MM.1S (cell line): ENCODE results near the gene EIF2D.
A peak's percentile ranks its signal among the peaks of the same experiment; 100 is the strongest.

Experiments
- DNase-seq: peaks from one replicate; pipeline ENCODE4 v3.0.0-alpha.2; 2015
- H2AFZ ChIP-seq: fragments of 300-600 bp; sonication (generic); 2 replicates; pipeline ENCODE4 v1.6.0; 2016; ENCODE audit warnings: antibody characterized with exemption, low read length
- H3F3A ChIP-seq: fragments of 300-600 bp; sonication (generic); 2 replicates; pipeline ENCODE4 v1.6.1; 2016; ENCODE audit warnings: mild to moderate bottlenecking, antibody characterized with exemption, low read length, moderate library complexity, mixed read lengths; ENCODE audit not compliant: insufficient read depth
- H3K27ac ChIP-seq: fragments of 300-600 bp; sonication (generic); 2 replicates; pipeline ENCODE4 v1.5.1; 2016; ENCODE audit warnings: mild to moderate bottlenecking, low read length
- H3K27me3 ChIP-seq: fragments of 300-600 bp; sonication (generic); replicated peaks from 2 replicates; pipeline ENCODE4 v1.6.0; 2016; ENCODE audit warnings: low read length; ENCODE audit not compliant: insufficient read depth
- H3K36me3 ChIP-seq: fragments of 300-600 bp; sonication (generic); replicated peaks from 2 replicates; pipeline ENCODE4 v1.6.1; 2016; ENCODE audit warnings: mild to moderate bottlenecking, low read length, mixed read lengths; ENCODE audit not compliant: insufficient read depth
- H3K4me1 ChIP-seq: fragments of 300-600 bp; sonication (generic); 2 replicates; pipeline ENCODE4 v1.6.1; 2016; ENCODE audit warnings: low read length, mixed read lengths
- H3K4me2 ChIP-seq: fragments of 300-600 bp; sonication (generic); 2 replicates; pipeline ENCODE4 v1.6.0; 2016; ENCODE audit warnings: low read depth, low read length
- H3K4me3 ChIP-seq: fragments of 300-600 bp; sonication (generic); 2 replicates; pipeline ENCODE4 v1.5.1; 2016; ENCODE audit warnings: low read length, mixed read lengths
- H3K79me2 ChIP-seq: fragments of 300-600 bp; sonication (generic); 2 replicates; pipeline ENCODE4 v1.6.1; 2016; ENCODE audit warnings: mixed run types, low read length, mixed read lengths
- H3K9ac ChIP-seq: fragments of 300-600 bp; sonication (generic); 2 replicates; pipeline ENCODE4 v1.6.1; 2016; ENCODE audit warnings: low read length, mixed read lengths
- H3K9me2 ChIP-seq: fragments of 300-600 bp; sonication (generic); replicated peaks from 2 replicates; pipeline ENCODE4 v1.6.1; 2016; ENCODE audit warnings: mild to moderate bottlenecking, low read length, mixed read lengths; ENCODE audit not compliant: insufficient read depth
- H3K9me3 ChIP-seq: fragments of 300-600 bp; sonication (generic); replicated peaks from 2 replicates; pipeline ENCODE4 v1.6.1; 2016; ENCODE audit warnings: mild to moderate bottlenecking, low read length, mixed read lengths; ENCODE audit not compliant: insufficient read depth
- H4K20me1 ChIP-seq: fragments of 300-600 bp; sonication (generic); 2 replicates; pipeline ENCODE4 v1.6.1; 2016; ENCODE audit warnings: mild to moderate bottlenecking, low read length, moderate library complexity, mixed read lengths; ENCODE audit not compliant: insufficient read depth
- CTCF ChIP-seq: fragments of 300-600 bp; sonication (generic); IDR thresholded peaks from 2 replicates; pipeline ENCODE4 v1.5.1; 2016; ENCODE audit warnings: antibody characterized with exemption, low read length, mixed read lengths
- EZH2 ChIP-seq: fragments of 300-600 bp; sonication (generic); optimal IDR thresholded peaks from 2 replicates; pipeline ENCODE3; 2017; ENCODE audit warnings: low read depth, mild to moderate bottlenecking, antibody characterized with exemption, low read length, mixed read lengths
- EZH2phosphoT487 ChIP-seq: fragments of 300-600 bp; sonication (generic); IDR thresholded peaks from 2 replicates; pipeline ENCODE4 v1.6.1; 2018; ENCODE audit warnings: antibody characterized with exemption, low read length

EIF2D gene

GRCh38 chr1:206591226-206591625 lies 21.0 kb downstream of the EIF2D start:
- Histone ChIP-seq H3K4me1 (no peaks in the 10 kb centered on the region), H3F3A (peaks cover 34% of the 10 kb centered on the region), H2AFZ (no peak overlapping the region), H3K4me3 (no peak overlapping the region), H3K27ac (no peak overlapping the region), H3K4me2 (no peak overlapping the region), H3K36me3 (peaks cover 24% of the 10 kb centered on the region), H3K9ac (no peak overlapping the region), H3K27me3 (no peaks in the 10 kb centered on the region), H4K20me1 (no peaks in the 10 kb centered on the region), H3K9me2 (no peaks in the 10 kb centered on the region), H3K79me2 (peaks cover 25% of the 10 kb centered on the region), H3K9me3 (no peaks in the 10 kb centered on the region)
- DNase-seq = no peak
- TF ChIP-seq EZH2phosphoT487 (no peak), EZH2 (no peak), CTCF (no peak)

GRCh38 chr1:206590025-206590758 lies 22.1 kb downstream of the EIF2D start:
- H3K4me1 ChIP-seq = no peaks in the 10 kb centered on the region
- no peak overlapping the region for H2AFZ ChIP-seq
- H3K27me3 ChIP-seq = no peaks in the 10 kb centered on the region
- H3K27ac ChIP-seq = no peak overlapping the region
- H3K36me3 ChIP-seq = peaks cover 32% of the 10 kb centered on the region
- no peak overlapping the region for H3K4me3 ChIP-seq
- no peak for DNase-seq
- no peaks in the 10 kb centered on the region for H3K9me3 ChIP-seq
- H3K4me2 ChIP-seq = no peak overlapping the region
- H3K9ac ChIP-seq = no peak overlapping the region
- peaks cover 35% of the 10 kb centered on the region for H3K79me2 ChIP-seq
- H4K20me1 ChIP-seq = no peaks in the 10 kb centered on the region; the same call in 1 of the 2 replicates
- TF ChIP-seq EZH2 (no peak), CTCF (peak; percentile 55)
- H3F3A ChIP-seq = peaks cover 34% of the 10 kb centered on the region
- no peaks in the 10 kb centered on the region for H3K9me2 ChIP-seq

GRCh38 chr1:206589206-206589605 lies 23.1 kb downstream of the EIF2D start:
- TF ChIP-seq EZH2 (no peak), CTCF (no peak), EZH2phosphoT487 (no peak)
- Histone ChIP-seq H2AFZ (no peak overlapping the region), H3K9me2 (no peaks in the 10 kb centered on the region), H4K20me1 (no peaks in the 10 kb centered on the region; the same call in 1 of the 2 replicates), H3K79me2 (peaks cover 45% of the 10 kb centered on the region), H3K27me3 (no peaks in the 10 kb centered on the region), H3K4me2 (no peak overlapping the region), H3K4me1 (no peaks in the 10 kb centered on the region), H3K9me3 (no peaks in the 10 kb centered on the region), H3K36me3 (peaks cover 42% of the 10 kb centered on the region), H3K9ac (no peak overlapping the region), H3K27ac (no peak overlapping the region), H3F3A (peaks cover 35% of the 10 kb centered on the region), H3K4me3 (no peak overlapping the region)
- DNase-seq = no peak
